ENCODE results near the gene UBTD2.

DNA sequence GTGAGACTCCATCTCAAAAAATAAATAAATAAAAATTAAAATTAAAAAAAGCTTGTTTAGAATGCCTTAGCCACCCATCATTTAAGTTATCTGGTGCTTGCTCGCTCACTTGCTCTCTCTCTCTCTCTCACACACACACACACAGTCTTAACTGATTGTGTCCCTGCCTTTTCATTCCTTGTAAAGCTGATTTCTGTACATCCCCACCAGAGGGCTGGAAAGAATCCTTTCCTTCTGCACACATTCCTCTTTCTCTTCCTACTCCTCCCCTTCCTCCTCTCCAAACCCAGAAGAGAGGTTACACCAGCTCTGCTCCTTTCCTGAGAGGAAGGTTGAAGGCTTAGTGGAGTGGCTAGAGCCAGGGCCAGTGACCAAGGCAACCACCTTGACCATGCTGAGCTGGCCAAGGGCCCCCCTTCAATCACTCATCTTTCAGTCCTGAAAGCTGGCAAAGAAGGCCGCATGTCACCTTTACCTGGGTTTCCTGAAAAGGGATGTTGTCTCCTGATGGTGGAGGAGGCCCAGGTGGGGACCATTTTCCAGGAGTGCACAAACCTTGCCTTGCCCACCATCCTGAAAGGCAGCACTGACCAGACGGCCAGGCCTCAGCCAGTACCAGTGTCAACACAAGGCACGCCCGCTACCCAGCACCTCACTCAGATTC lies 121.1 kb downstream of the UBTD2 start:
- TF ChIP-seq GATA2 (IDR thresholded peaks at IDR 0.05; ENCODE audit: low read depth, low read length) (no peak), GATA3 (IDR thresholded peaks at IDR 0.05; ENCODE audit: low read depth, low read length) (no peak)
